Astrocyte (in vitro differentiated cells and primary cell): ENCODE measurements around the gene LRRC37B.

ENCODE experiments used
- EZH2 ChIP-seq: IDR thresholded peaks from 2 replicates; pipeline ENCODE4 v1.6.1; 2012; ENCODE audit warnings: mild to moderate bottlenecking, low read length, inconsistent platforms; ENCODE audit not compliant: insufficient read depth
- TF ChIP-seq, protein P1 (sequence below): IDR thresholded peaks from 2 replicates; pipeline ENCODE4 v1.5.1; 2011; ENCODE audit warnings: low read depth, mild to moderate bottlenecking, inconsistent platforms, low read length, moderate library complexity; ENCODE audit not compliant: insufficient read depth

DNA sequence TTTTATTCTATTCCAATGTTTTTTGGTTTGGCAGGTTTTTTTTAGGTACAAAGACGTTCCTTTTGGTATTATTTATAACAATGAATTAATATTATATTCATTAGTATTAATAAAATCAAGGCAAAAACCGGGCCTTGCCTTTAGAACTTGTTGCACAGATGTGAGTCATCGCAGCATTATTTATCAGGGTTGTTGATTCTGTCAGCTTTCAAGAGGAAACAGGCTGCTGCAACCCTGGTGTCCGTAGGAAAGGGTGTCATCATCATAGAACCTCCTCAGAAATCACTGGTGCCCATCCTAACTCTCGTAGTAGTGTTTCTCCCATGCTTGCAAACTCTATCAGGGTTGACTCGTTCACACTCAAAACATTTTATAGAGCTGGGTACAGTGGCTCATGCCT is 10.2 kb upstream of the LRRC37B start:
- TF ChIP-seq, protein P1, sequence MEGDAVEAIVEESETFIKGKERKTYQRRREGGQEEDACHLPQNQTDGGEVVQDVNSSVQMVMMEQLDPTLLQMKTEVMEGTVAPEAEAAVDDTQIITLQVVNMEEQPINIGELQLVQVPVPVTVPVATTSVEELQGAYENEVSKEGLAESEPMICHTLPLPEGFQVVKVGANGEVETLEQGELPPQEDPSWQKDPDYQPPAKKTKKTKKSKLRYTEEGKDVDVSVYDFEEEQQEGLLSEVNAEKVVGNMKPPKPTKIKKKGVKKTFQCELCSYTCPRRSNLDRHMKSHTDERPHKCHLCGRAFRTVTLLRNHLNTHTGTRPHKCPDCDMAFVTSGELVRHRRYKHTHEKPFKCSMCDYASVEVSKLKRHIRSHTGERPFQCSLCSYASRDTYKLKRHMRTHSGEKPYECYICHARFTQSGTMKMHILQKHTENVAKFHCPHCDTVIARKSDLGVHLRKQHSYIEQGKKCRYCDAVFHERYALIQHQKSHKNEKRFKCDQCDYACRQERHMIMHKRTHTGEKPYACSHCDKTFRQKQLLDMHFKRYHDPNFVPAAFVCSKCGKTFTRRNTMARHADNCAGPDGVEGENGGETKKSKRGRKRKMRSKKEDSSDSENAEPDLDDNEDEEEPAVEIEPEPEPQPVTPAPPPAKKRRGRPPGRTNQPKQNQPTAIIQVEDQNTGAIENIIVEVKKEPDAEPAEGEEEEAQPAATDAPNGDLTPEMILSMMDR: no peak
- TF ChIP-seq EZH2: no peak
